Posterior cingulate gyrus (tissue), 11 donors: ENCODE measurements around the gene TFDP2.
"Not testable (repeated sequence)": the region's sequence is repeated elsewhere in the genome, so short reads cannot be mapped to it uniquely, and the experiment has no call there.

Experiments used
- DNase-seq, 10 donors: peaks; one replicate each; pipeline versions ENCODE4 v3.0.0 to v3.0.0-alpha.2; 2020 to 2021; ENCODE audit warnings: mixed read lengths in 3 of 10
- intact Hi-C: fragments of 100-400 bp; cut with DNase I; formaldehyde crosslinking; loops from one replicate; pipeline ENCODE4 v1.15.1; 2023

The TFDP2 gene

GRCh38 chr3:142077155-142077858 lies 72.0 kb downstream of the TFDP2 start:
- intact Hi-C loops: no loop called here
- DNase-seq: no peak

GRCh38 chr3:142075656-142076055 lies 73.7 kb downstream of the TFDP2 start:
- intact Hi-C loops, DNase-seq: not testable (repeated sequence)

- no peak for DNase-seq
- intact Hi-C loops: no loop called here
Measured at GRCh38 chr3:142072816-142073215, 76.5 kb downstream of the TFDP2 start.

GRCh38 chr3:142065932-142066331 lies 83.4 kb downstream of the TFDP2 start:
- intact Hi-C loops: no loop called here
- no peak for DNase-seq

GRCh38 chr3:142065344-142065743 lies 84.0 kb downstream of the TFDP2 start:
- intact Hi-C loops: no loop called here
- no peak for DNase-seq

- intact Hi-C loops: no loop called here
- no peak for DNase-seq
Measured at GRCh38 chr3:142064454-142064853, 84.9 kb downstream of the TFDP2 start.

- intact Hi-C loops: no loop called here
- DNase-seq: no peak
Measured at GRCh38 chr3:142057331-142057725, 92.0 kb downstream of the TFDP2 start.

- no peak for DNase-seq
- intact Hi-C loops: no loop called here
Measured at GRCh38 chr3:142056656-142057330, 92.6 kb downstream of the TFDP2 start.

GRCh38 chr3:142053835-142054234 lies 95.5 kb downstream of the TFDP2 start:
- intact Hi-C loops: no loop called here

GRCh38 chr3:142053244-142053643 lies 96.1 kb downstream of the TFDP2 start:
- intact Hi-C loops: no loop called here
- DNase-seq: no peak

More at GRCh38 chr3:142053835-142054234, 95.5 kb downstream of the TFDP2 start:
- DNase-seq: no peak

GRCh38 chr3:142051351-142051750 lies 98.0 kb downstream of the TFDP2 start:
- intact Hi-C loops: no loop called here
- DNase-seq: no peak

GRCh38 chr3:142047021-142047369 lies 102.3 kb downstream of the TFDP2 start:
- intact Hi-C loops: no loop called here
- DNase-seq: no peak

- intact Hi-C loops: no loop called here
- no peak for DNase-seq
Measured at GRCh38 chr3:142046320-142047020, 102.9 kb downstream of the TFDP2 start.

- intact Hi-C loops: no loop called here
- DNase-seq: no peak
Measured at GRCh38 chr3:142040941-142041491, 108.3 kb downstream of the TFDP2 start.

- intact Hi-C loops: no loop called here
- no peak for DNase-seq
Measured at GRCh38 chr3:142035308-142035922, 113.9 kb downstream of the TFDP2 start.

- DNase-seq: no peak
- intact Hi-C loops: no loop called here
Measured at GRCh38 chr3:142033292-142033691, 116.1 kb downstream of the TFDP2 start.

GRCh38 chr3:142031575-142031974 lies 117.8 kb downstream of the TFDP2 start:
- no peak for DNase-seq
- intact Hi-C loops: no loop called here

- intact Hi-C loops: loop anchor here (10.0 kb wide), 1 partner anchor 255 kb away; no protein-coding TSS in a partner anchor
- DNase-seq: no peak
Measured at GRCh38 chr3:142029791-142030190, 119.6 kb downstream of the TFDP2 start.

GRCh38 chr3:142029052-142029642 lies 120.2 kb downstream of the TFDP2 start:
- intact Hi-C loops: loop anchor here (10.0 kb wide), 1 partner anchor 256 kb away; no protein-coding TSS in a partner anchor
- DNase-seq: no peak

GRCh38 chr3:142028243-142028777 lies 121.0 kb downstream of the TFDP2 start:
- intact Hi-C loops: loop anchor here (10.0 kb wide), 1 partner anchor 256 kb away; no protein-coding TSS in a partner anchor
- no peak for DNase-seq
